HEK293 (cell line): ENCODE data around the gene DIS3L2.

Source experiments
- CTCF ChIA-PET: fragments of 350-600 bp; formaldehyde crosslinking; extraction: SDS; loops from one replicate; lab custom pipeline; 2021; ENCODE audit warnings: antibody characterized with exemption; lab: Yijun Ruan, JAX
- POLR2A ChIA-PET: fragments of 300-600 bp; formaldehyde crosslinking; extraction: SDS; loops from one replicate; lab custom pipeline; 2020; ENCODE audit warnings: antibody characterized with exemption, inconsistent platforms; lab: Yijun Ruan, JAX
- H3K27ac ChIP-seq: fragments of 200-500 bp; sonication (Bioruptor generic); 2 replicates; pipeline ENCODE4 v1.5.1; 2014; ENCODE audit warnings: low read depth, low read length, control low read depth, inconsistent platforms; ENCODE audit errors: extremely low read depth
- H3K36me3 ChIP-seq, 2 experiments: fragments of 200-500 bp in 1 of 2; sonication (Bioruptor generic) in 1 of 2; 1 replicate in 1 of 2; 2 replicates in 1 of 2; pipeline ENCODE4 v1.5.1; 2014 to 2017; ENCODE audit warnings: inconsistent platforms in 2 of 2, low read length in 2 of 2; ENCODE audit not compliant: control insufficient read depth in 2 of 2, insufficient read depth in 1 of 2
- H3K4me1 ChIP-seq: fragments of 200-500 bp; sonication (Bioruptor generic); 2 replicates; pipeline ENCODE4 v1.5.1; 2014; ENCODE audit warnings: mild to moderate bottlenecking, low read length, inconsistent platforms; ENCODE audit not compliant: control insufficient read depth, insufficient read depth
- H3K4me3 ChIP-seq: 2 replicates; pipeline ENCODE4 v1.5.1; 2011; ENCODE audit warnings: low read depth, mild to moderate bottlenecking, control low read depth, low read length, moderate library complexity
- H3K9me3 ChIP-seq: fragments of 200-500 bp; sonication (Bioruptor generic); 2 replicates; pipeline ENCODE4 v1.5.1; 2014; ENCODE audit warnings: low read depth, low read length, inconsistent platforms; ENCODE audit not compliant: control insufficient read depth, insufficient read depth
- IKZF3 ChIP-seq: fragments of 450-650 bp; IDR thresholded peaks from 2 replicates; pipeline ENCODE4 v1.5.0; 2018; ENCODE audit warnings: missing biosample characterization, mild to moderate bottlenecking, missing genetic modification characterization, moderate library complexity
- RBAK ChIP-seq: fragments of 450-650 bp; formaldehyde crosslinking; IDR thresholded peaks from 2 replicates; pipeline ENCODE4 v1.5.1; 2016; ENCODE audit warnings: missing biosample characterization, missing genetic modification characterization
- ZBTB48 ChIP-seq: fragments of 450-650 bp; formaldehyde crosslinking; IDR thresholded peaks from 2 replicates; pipeline ENCODE4 v1.5.1; 2016; ENCODE audit warnings: missing biosample characterization, missing genetic modification characterization
- ZEB2 ChIP-seq: fragments of 450-650 bp; formaldehyde crosslinking; IDR thresholded peaks from 2 replicates; pipeline ENCODE4 v1.5.1; 2016; ENCODE audit warnings: missing biosample characterization, missing genetic modification characterization
- ZFP69B ChIP-seq: fragments of 450-650 bp; formaldehyde crosslinking; IDR thresholded peaks from 2 replicates; pipeline ENCODE4 v1.5.1; 2016; ENCODE audit warnings: missing biosample characterization, missing genetic modification characterization
- ZNF138 ChIP-seq: fragments of 450-650 bp; formaldehyde crosslinking; IDR thresholded peaks from 2 replicates; pipeline ENCODE4 v1.5.1; 2016; ENCODE audit warnings: missing biosample characterization, missing genetic modification characterization, borderline replicate concordance
- ZNF148 ChIP-seq: fragments of 450-650 bp; formaldehyde crosslinking; IDR thresholded peaks from 2 replicates; pipeline ENCODE4 v1.5.0; 2017; ENCODE audit warnings: missing biosample characterization, missing genetic modification characterization, borderline replicate concordance
- ZNF19 ChIP-seq: fragments of 450-650 bp; formaldehyde crosslinking; IDR thresholded peaks from 2 replicates; pipeline ENCODE4; 2016; ENCODE audit warnings: missing biosample characterization, missing genetic modification characterization, low read depth
- ZNF26 ChIP-seq: fragments of 450-650 bp; formaldehyde crosslinking; IDR thresholded peaks from 2 replicates; pipeline ENCODE4 v1.5.1; 2016; ENCODE audit warnings: missing biosample characterization, missing genetic modification characterization
- ZNF423 ChIP-seq: fragments of 450-650 bp; formaldehyde crosslinking; IDR thresholded peaks from 2 replicates; pipeline ENCODE4 v1.5.1; 2016; ENCODE audit warnings: missing biosample characterization, missing genetic modification characterization
- ZNF473 ChIP-seq: fragments of 450-650 bp; formaldehyde crosslinking; IDR thresholded peaks from 2 replicates; pipeline ENCODE4 v1.5.1; 2017; ENCODE audit warnings: missing biosample characterization, missing genetic modification characterization
- ZNF501 ChIP-seq: fragments of 450-650 bp; formaldehyde crosslinking; IDR thresholded peaks from 2 replicates; pipeline ENCODE4 v1.5.1; 2016; ENCODE audit warnings: missing biosample characterization, missing genetic modification characterization
- ZNF518A ChIP-seq: fragments of 450-650 bp; formaldehyde crosslinking; conservative IDR thresholded peaks from 2 replicates; pipeline ENCODE4 v1.5.1; 2016; ENCODE audit warnings: low read depth, missing biosample characterization, missing genetic modification characterization
- ZNF521 ChIP-seq: fragments of 450-650 bp; formaldehyde crosslinking; IDR thresholded peaks from 2 replicates; pipeline ENCODE4 v1.5.1; 2017; ENCODE audit warnings: missing biosample characterization, mild to moderate bottlenecking, missing genetic modification characterization
- ZNF555 ChIP-seq: fragments of 450-650 bp; formaldehyde crosslinking; conservative IDR thresholded peaks from 2 replicates; pipeline ENCODE4 v1.5.1; 2017; ENCODE audit warnings: missing biosample characterization, mild to moderate bottlenecking, missing genetic modification characterization, inconsistent platforms
- ZNF621 ChIP-seq: fragments of 450-650 bp; formaldehyde crosslinking; IDR thresholded peaks from 2 replicates; pipeline ENCODE4 v1.5.1; 2017; ENCODE audit warnings: missing biosample characterization, missing genetic modification characterization
- ZNF660 ChIP-seq: fragments of 450-650 bp; IDR thresholded peaks from 2 replicates; pipeline ENCODE4 v1.5.1; 2018; ENCODE audit warnings: missing biosample characterization, mild to moderate bottlenecking, missing genetic modification characterization
- ZNF701 ChIP-seq: fragments of 450-650 bp; formaldehyde crosslinking; IDR thresholded peaks from 2 replicates; pipeline ENCODE4 v1.5.1; 2016; ENCODE audit warnings: missing biosample characterization, missing genetic modification characterization
- ZSCAN16 ChIP-seq: fragments of 450-650 bp; formaldehyde crosslinking; IDR thresholded peaks from 2 replicates; pipeline ENCODE4 v1.5.1; 2016; ENCODE audit warnings: missing biosample characterization, missing genetic modification characterization

The DIS3L2 gene

GRCh38 chr2:232291343-232291742 lies 329.8 kb downstream of the DIS3L2 start:
- TF ChIP-seq ZSCAN16 (tag by site-specific recombination) (no peak), ZNF423 (tag by site-specific recombination) (no peak), ZNF138 (no peak), ZNF521 (tag by site-specific recombination) (no peak), ZNF660 (tag by site-specific recombination) (no peak), ZFP69B (tag by site-specific recombination) (no peak), ZNF621 (no peak), ZNF473 (tag by site-specific recombination) (no peak), ZNF26 (tag by site-specific recombination) (no peak), ZNF148 (tag by site-specific recombination) (no peak), ZNF555 (no peak), ZNF19 (tag by site-specific recombination) (no peak), RBAK (tag by site-specific recombination) (no peak), ZNF701 (tag by site-specific recombination) (no peak), ZBTB48 (tag by site-specific recombination) (no peak), IKZF3 (tag by site-specific recombination) (no peak), ZNF518A (no peak), ZEB2 (tag by site-specific recombination) (no peak), ZNF501 (no peak)
- CTCF ChIA-PET, result interaction anchor here (0.6 to 1.8 kb wide), 7 partner anchors 8 to 371 kb away, joined by 3 to 4 read pairs (median 3); no protein-coding TSS in a partner anchor
- POLR2A ChIA-PET, result no interaction called here
- H3K36me3 ChIP-seq, result no peaks in the 10 kb centered on the region
- no peaks in the 10 kb centered on the region for H3K9me3 ChIP-seq
- no peak overlapping the region for H3K4me3 ChIP-seq
- H3K4me1 ChIP-seq, result no peaks in the 10 kb centered on the region; the same call in 1 of the 2 replicates
- no peak overlapping the region for H3K27ac ChIP-seq
